NCI-H1105 (cell line): ENCODE data around the gene MMUT.
"Not testable (repeated sequence)": the region's sequence is repeated elsewhere in the genome, so short reads cannot be mapped to it uniquely, and the experiment has no call there.

Experiments
- DNase-seq: peaks from one replicate; lab custom pipeline; 2025; lab: John Stamatoyannopoulos, UW

The MMUT gene

GRCh38 chr6:49423817-49424216, 39.2 kb downstream of the MMUT start:
- DNase-seq, result peak; percentile 16

GRCh38 chr6:49416195-49416594, 46.9 kb downstream of the MMUT start:
- no peak for DNase-seq

- DNase-seq, result no peak
Measured at GRCh38 chr6:49415358-49415757, 47.7 kb downstream of the MMUT start.

- DNase-seq, result no peak
Measured at GRCh38 chr6:49410564-49410963, 52.5 kb downstream of the MMUT start.

- DNase-seq, result peak; percentile 71
Measured at GRCh38 chr6:49409951-49410542, 53.0 kb downstream of the MMUT start.

GRCh38 chr6:49406250-49406970, 56.6 kb downstream of the MMUT start:
- DNase-seq, result no peak

GRCh38 chr6:49401063-49401462, 62.0 kb downstream of the MMUT start:
- DNase-seq, result no peak

GRCh38 chr6:49386667-49387508, 76.2 kb downstream of the MMUT start:
- not testable (repeated sequence) for DNase-seq

GRCh38 chr6:49384904-49385303, 78.1 kb downstream of the MMUT start:
- no peak for DNase-seq
